ENCODE results near the gene SGCG. TPM values are rescaled to one million over a fixed set of nuclear protein-coding genes. Genes with fewer than 3 reads are reported as not detected.

Gene SGCG
- total RNA-seq, 1 donor from 2014 or later: 5.6 TPM

DNA sequence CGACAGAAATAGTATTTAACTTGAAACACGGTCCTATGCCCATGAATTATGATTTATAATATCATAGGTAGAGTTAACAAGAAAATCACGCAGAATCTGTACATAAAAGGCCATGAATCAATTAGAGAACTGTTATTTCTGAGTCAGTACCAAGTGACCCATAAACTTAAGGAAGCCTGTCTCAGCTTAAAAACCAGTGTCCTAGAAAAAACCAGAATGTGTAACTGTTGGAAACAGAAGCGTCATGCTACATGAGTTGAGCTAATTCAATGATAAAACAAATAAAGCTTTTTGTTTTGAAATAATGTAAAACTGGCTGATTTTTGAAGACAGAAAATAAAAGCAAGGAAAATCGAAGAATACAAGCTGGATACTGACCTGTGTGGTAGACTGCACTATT lies 34.8 kb upstream of the SGCG start:
- H3K27me3 Mint-ChIP-seq: no peaks in the 10 kb centered on the region
- H3K27ac Mint-ChIP-seq: no peak overlapping the region
- no peaks in the 10 kb centered on the region for H3K4me1 Mint-ChIP-seq (ENCODE audit: unreplicated experiment)
- H3K9me3 Mint-ChIP-seq: no peaks in the 10 kb centered on the region
- TF ChIP-seq, protein P1, sequence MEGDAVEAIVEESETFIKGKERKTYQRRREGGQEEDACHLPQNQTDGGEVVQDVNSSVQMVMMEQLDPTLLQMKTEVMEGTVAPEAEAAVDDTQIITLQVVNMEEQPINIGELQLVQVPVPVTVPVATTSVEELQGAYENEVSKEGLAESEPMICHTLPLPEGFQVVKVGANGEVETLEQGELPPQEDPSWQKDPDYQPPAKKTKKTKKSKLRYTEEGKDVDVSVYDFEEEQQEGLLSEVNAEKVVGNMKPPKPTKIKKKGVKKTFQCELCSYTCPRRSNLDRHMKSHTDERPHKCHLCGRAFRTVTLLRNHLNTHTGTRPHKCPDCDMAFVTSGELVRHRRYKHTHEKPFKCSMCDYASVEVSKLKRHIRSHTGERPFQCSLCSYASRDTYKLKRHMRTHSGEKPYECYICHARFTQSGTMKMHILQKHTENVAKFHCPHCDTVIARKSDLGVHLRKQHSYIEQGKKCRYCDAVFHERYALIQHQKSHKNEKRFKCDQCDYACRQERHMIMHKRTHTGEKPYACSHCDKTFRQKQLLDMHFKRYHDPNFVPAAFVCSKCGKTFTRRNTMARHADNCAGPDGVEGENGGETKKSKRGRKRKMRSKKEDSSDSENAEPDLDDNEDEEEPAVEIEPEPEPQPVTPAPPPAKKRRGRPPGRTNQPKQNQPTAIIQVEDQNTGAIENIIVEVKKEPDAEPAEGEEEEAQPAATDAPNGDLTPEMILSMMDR (conservative IDR thresholded peaks at IDR 0.05): no peak
- DNase-seq (ENCODE audit: extremely low spot score, unreplicated experiment): no peak
- H3K36me3 Mint-ChIP-seq: no peaks in the 10 kb centered on the region
- H3K4me3 Mint-ChIP-seq: no peak overlapping the region

DNA sequence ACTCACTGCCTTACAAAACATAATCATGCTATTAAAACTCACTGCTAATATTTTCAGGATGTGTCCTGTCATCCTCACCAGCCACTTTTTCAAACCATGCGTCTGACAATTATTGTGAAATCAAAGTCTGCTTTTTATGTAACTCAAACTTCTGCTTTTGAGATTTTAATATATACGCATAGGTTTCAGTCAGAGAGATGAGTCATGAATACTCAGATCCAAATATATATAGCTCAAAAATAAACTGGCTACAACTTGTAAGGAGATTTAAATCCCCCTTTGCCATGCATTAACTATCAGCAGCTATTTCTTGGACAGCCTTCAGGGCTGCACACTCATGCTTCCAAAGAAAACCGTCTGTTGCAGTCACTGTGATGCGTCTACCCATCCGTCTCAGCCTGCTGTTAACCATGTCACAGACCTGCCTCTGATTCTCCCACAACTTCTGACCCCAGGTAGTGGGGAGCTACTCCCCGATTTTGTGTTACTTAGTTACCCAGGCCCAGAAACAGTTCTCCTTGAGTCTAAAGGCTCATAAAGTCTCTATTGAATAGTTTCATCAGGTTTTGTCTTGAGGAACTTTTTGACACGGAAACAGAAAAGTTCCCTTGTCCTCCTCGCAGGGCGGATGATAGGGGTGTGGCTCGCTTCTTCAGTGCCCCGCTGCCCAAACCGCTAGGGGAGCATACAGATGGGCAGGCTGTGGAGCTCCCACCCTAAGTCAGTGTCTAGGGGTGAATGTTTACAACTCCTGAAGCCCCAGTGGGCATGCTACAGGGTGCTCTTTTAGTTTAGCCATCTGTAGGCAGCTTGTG lies 33.8 kb upstream of the SGCG start:
- Mint-ChIP-seq H3K4me1 (ENCODE audit: unreplicated experiment) (no peaks in the 10 kb centered on the region), H3K36me3 (no peaks in the 10 kb centered on the region), H3K27ac (no peak overlapping the region)

DNA sequence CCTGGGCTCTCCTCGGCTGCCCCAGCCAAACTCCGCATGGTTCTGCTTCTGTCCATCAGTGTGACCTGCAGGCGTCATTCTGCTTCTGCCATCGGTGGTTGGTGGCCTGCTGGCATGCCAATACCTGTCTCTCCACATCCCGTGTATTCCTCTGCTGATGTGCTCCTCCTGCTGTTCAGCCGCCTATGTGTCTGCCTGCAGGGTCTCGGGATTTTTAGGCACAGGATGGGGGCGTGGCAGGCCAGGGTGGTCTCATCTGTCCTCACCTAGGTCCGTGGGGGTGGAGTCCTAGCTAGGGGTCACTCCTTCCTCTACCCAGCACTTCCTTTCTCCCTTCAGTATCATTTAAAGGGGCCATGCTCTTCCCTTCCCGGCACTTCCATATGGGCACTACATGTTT lies 33.0 kb upstream of the SGCG start:
- Mint-ChIP-seq H3K27me3 (no peaks in the 10 kb centered on the region), H3K4me1 (ENCODE audit: unreplicated experiment) (no peaks in the 10 kb centered on the region), H3K9me3 (no peaks in the 10 kb centered on the region), H3K36me3 (no peaks in the 10 kb centered on the region), H3K4me3 (no peak overlapping the region), H3K27ac (no peak overlapping the region)
- no peak for DNase-seq (ENCODE audit: extremely low spot score, unreplicated experiment)
- TF ChIP-seq, protein P1 (conservative IDR thresholded peaks at IDR 0.05): no peak

More for the DNA sequence above, 33.8 kb upstream of the SGCG start:
- DNase-seq (ENCODE audit: extremely low spot score, unreplicated experiment): no peak
- Mint-ChIP-seq H3K27me3 (no peaks in the 10 kb centered on the region), H3K4me3 (no peak overlapping the region), H3K9me3 (no peaks in the 10 kb centered on the region)
- TF ChIP-seq, protein P1 (conservative IDR thresholded peaks at IDR 0.05): no peak

DNA sequence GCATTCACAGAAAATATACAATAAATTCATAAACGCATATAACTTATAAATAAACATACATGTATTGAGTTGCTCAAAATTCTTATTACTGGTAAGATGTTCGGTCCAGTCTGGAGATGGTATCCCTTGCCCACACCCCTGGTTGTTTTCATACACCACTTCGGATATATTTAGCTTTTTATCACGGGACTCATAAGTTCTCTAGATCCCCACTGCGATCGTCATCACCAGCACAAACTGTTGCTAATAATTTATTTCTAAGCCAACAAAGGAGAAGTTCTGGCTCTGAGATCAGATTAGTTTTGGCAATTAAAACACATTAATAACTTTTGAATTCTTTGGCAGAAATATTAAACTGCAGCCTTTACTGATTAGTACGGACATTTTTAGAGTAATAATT lies 23.0 kb upstream of the SGCG start:
- no peak for DNase-seq (ENCODE audit: extremely low spot score, unreplicated experiment)
- no peak overlapping the region for H3K4me3 Mint-ChIP-seq
- no peak overlapping the region for H3K27ac Mint-ChIP-seq
- H3K4me1 Mint-ChIP-seq (ENCODE audit: unreplicated experiment): peaks cover 9% of the 10 kb centered on the region
- peaks cover 25% of the 10 kb centered on the region for H3K27me3 Mint-ChIP-seq
- H3K36me3 Mint-ChIP-seq: peaks cover 4% of the 10 kb centered on the region
- TF ChIP-seq, protein P1 (conservative IDR thresholded peaks at IDR 0.05): no peak
- H3K9me3 Mint-ChIP-seq: peaks cover 10% of the 10 kb centered on the region

DNA sequence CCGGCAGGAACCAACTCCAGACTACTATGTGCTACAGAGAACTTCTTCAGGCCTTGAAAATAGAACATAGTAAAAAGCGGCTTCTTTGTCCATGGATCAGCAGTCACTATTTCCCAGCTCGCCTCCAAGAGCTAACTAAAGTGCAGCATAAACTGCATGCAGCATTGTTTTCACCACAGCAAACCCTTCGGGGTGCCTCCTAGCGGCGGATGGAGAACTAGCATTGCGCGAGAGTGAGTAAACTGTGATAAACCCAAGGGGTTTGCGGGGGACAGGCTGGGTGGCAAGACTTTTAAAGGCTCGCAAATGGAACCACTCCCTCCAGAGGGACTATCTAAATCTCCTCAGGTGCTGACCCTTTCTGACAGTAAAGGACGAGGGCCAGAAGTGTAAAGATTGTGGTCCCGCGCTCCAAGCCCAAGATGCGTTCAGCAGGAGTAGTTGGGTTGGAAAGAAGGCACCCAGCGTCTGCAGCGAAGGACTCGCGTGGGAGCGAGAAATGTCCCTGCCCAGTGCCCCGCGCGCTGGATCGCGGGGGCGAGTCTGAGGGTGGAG lies 21.5 kb upstream of the SGCG start:
- TF ChIP-seq, protein P1 (conservative IDR thresholded peaks at IDR 0.05): peak; percentile 88
- Mint-ChIP-seq H3K36me3 (peaks cover 4% of the 10 kb centered on the region), H3K4me3 (peak overlapping the region; percentile 98), H3K27ac (peak overlapping the region; percentile 95), H3K9me3 (peaks cover 10% of the 10 kb centered on the region), H3K27me3 (peaks cover 25% of the 10 kb centered on the region), H3K4me1 (ENCODE audit: unreplicated experiment) (peaks cover 9% of the 10 kb centered on the region)
- DNase-seq (ENCODE audit: extremely low spot score, unreplicated experiment): no peak

All from type B pancreatic cell (in vitro differentiated cells).